Mucosa of descending colon (tissue), 3 donors: Measurements from ENCODE around the gene UBXN4. TPM values are rescaled to one million over a fixed set of nuclear protein-coding genes. Genes with fewer than 3 reads are reported as not detected.
"Not testable (repeated sequence)": the region's sequence is repeated elsewhere in the genome, so short reads cannot be mapped to it uniquely, and the experiment has no call there.

ENCODE experiments used
- ATAC-seq: fragments of 200-7000 bp; cut with Tn5 transposase; one replicate; pipeline ENCODE4 v1.9.1; 2020; ENCODE audit warnings: mild to moderate bottlenecking, moderate library complexity
- DNase-seq, 3 donors: peaks; one replicate each; pipeline ENCODE4 v3.0.0-alpha.2; 2020
- H3K36me3 ChIP-seq: fragments of 200-600 bp; one replicate; pipeline ENCODE4 v1.8.0; 2021; ENCODE audit warnings: low read depth, mild to moderate bottlenecking
- H3K4me1 ChIP-seq: fragments of 200-600 bp; one replicate; pipeline ENCODE4 v1.8.0; 2021; ENCODE audit warnings: low read depth, mild to moderate bottlenecking
- H3K4me3 ChIP-seq: fragments of 200-600 bp; one replicate; pipeline ENCODE4 v1.8.0; 2021; ENCODE audit warnings: mild to moderate bottlenecking
- H3K9me3 ChIP-seq: fragments of 200-600 bp; one replicate; pipeline ENCODE4 v1.8.0; 2021; ENCODE audit warnings: mild to moderate bottlenecking
- CTCF ChIP-seq: fragments of 200-600 bp; IDR thresholded peaks from one replicate; pipeline ENCODE4 v1.8.0; 2022; ENCODE audit warnings: antibody characterized with exemption, mild to moderate bottlenecking
- intact Hi-C, 2 donors: fragments of 100-400 bp; cut with DNase I in 1 of 2; cut with micrococcal nuclease in 1 of 2; formaldehyde crosslinking; loops; one replicate each; pipeline versions ENCODE4 v1.11.0 to v1.11.1; 2022; cut with DNase I, micrococcal nuclease
- long read RNA-seq, 2 donors: library from polyadenylated mRNA; unstranded; transcript quantifications; one replicate each; pipeline ENCODE4 v2.0.0, GENCODE V29; 2019 to 2021
- total RNA-seq, 3 donors: library from RNA; stranded (reverse); fragmentation: NEBNext Ultra II Directional in 2 of 3; extraction: Animal tissue kit (Norgen Biotek cat#: 25700) in 2 of 3; gene quantifications; one replicate each; pipeline versions ENCODE4 v1.2.1 to v1.2.4, GENCODE V29; 2021 to 2023
- donor health status: DM: no; HTN: no; CAD: no; lungs with moderate emphysema.
- donor health status: DM: no; HTN: no; CAD: no.
- donor health status: DM: no; HTN: yes; CAD: no.

Gene UBXN4
- total RNA-seq: 100 to 1,000 TPM in 1 of 3 donors, 10 to 100 TPM in 2; 87.8 to 110 (median 94.9) TPM
- long read RNA-seq, donor 1, full-length matches to known transcripts: 58 of 113 reads
- long read RNA-seq, donor 1, partial matches to known transcripts: 39 of 113 reads
- long read RNA-seq, donor 1, other reads (novel, unspliced or antisense): 16 of 113 reads
- long read RNA-seq, donor 2, full-length matches to known transcripts: 9 of 123 reads
- long read RNA-seq, donor 2, partial matches to known transcripts: 101 of 123 reads
- long read RNA-seq, donor 2, other reads (novel, unspliced or antisense): 13 of 123 reads

- ATAC-seq: peak; percentile 96
- Histone ChIP-seq H3K4me1 (no peaks in the 10 kb centered on the region), H3K36me3 (no peaks in the 10 kb centered on the region), H3K9me3 (no peaks in the 10 kb centered on the region), H3K4me3 (peak within 1 kb of the TSS; percentile 98)
- peak; percentile 96 to 99 (median 97) for DNase-seq
- intact Hi-C loops: no loop called here
- TF ChIP-seq CTCF: no peak
These were observed at the start of gene UBXN4 for GRCh38 chr2:135741395-135742324. Gene UBXN4, plus strand, starts transcription at chr2:135741855. Its CDS starts 75 bp downstream, at chr2:135741930.

- Histone ChIP-seq H3K4me1 (no peaks in the 10 kb centered on the region), H3K4me3 (no peak overlapping the region), H3K36me3 (no peaks in the 10 kb centered on the region), H3K9me3 (no peaks in the 10 kb centered on the region)
- intact Hi-C loops: no loop called here
- DNase-seq (no peak), ATAC-seq (no peak)
- TF ChIP-seq CTCF: no peak
These were observed 46.9 kb upstream of the UBXN4 start for GRCh38 chr2:135694711-135695110.

GRCh38 chr2:135698838-135699237 is 42.8 kb upstream of the UBXN4 start:
- DNase-seq (no peak), ATAC-seq (no peak)
- TF ChIP-seq CTCF: no peak
- no peaks in the 10 kb centered on the region for H3K4me1 ChIP-seq
- no peaks in the 10 kb centered on the region for H3K9me3 ChIP-seq
- H3K36me3 ChIP-seq: no peaks in the 10 kb centered on the region
- no peak overlapping the region for H3K4me3 ChIP-seq
- intact Hi-C loops: no loop called here

GRCh38 chr2:135701442-135701841 is 40.2 kb upstream of the UBXN4 start:
- no peak for DNase-seq
- no peak for TF ChIP-seq CTCF
- no peak for ATAC-seq
- no peaks in the 10 kb centered on the region for H3K4me1 ChIP-seq
- H3K9me3 ChIP-seq: no peaks in the 10 kb centered on the region
- no peak overlapping the region for H3K4me3 ChIP-seq
- H3K36me3 ChIP-seq: no peaks in the 10 kb centered on the region
- intact Hi-C loops: loop anchor here in 1 of 2 donors (10.0 kb wide), 1 partner anchor 697 kb away; no protein-coding TSS in a partner anchor

GRCh38 chr2:135703300-135703699 is 38.4 kb upstream of the UBXN4 start:
- Histone ChIP-seq H3K4me3 (no peak overlapping the region), H3K9me3 (no peaks in the 10 kb centered on the region), H3K36me3 (no peaks in the 10 kb centered on the region), H3K4me1 (no peaks in the 10 kb centered on the region)
- DNase-seq: no peak
- intact Hi-C loops: loop anchor here in 1 of 2 donors (10.0 kb wide), 1 partner anchor 698 kb away; no protein-coding TSS in a partner anchor
- ATAC-seq: no peak
- no peak for TF ChIP-seq CTCF

- intact Hi-C loops: loop anchor here in 1 of 2 donors (10.0 kb wide), 1 partner anchor 699 kb away; no protein-coding TSS in a partner anchor
- ATAC-seq, H3K4me3 ChIP-seq, DNase-seq, H3K4me1 ChIP-seq, H3K9me3 ChIP-seq, H3K36me3 ChIP-seq: not testable (repeated sequence)
These were observed 37.6 kb upstream of the UBXN4 start for GRCh38 chr2:135704075-135704474.
